HG02571 (cell line): ENCODE results near the gene AKR1C1.
"Not testable (repeated sequence)": the region's sequence is repeated elsewhere in the genome, so short reads cannot be mapped to it uniquely, and the experiment has no call there.

Experiments
- ATAC-seq: cut with Tn5 transposase; IDR thresholded peaks from one replicate; pipeline ENCODE4 v1.9.1; 2021; ENCODE audit warnings: mild to moderate bottlenecking, moderate library complexity; ENCODE audit not compliant: unreplicated experiment

Gene AKR1C1

DNA sequence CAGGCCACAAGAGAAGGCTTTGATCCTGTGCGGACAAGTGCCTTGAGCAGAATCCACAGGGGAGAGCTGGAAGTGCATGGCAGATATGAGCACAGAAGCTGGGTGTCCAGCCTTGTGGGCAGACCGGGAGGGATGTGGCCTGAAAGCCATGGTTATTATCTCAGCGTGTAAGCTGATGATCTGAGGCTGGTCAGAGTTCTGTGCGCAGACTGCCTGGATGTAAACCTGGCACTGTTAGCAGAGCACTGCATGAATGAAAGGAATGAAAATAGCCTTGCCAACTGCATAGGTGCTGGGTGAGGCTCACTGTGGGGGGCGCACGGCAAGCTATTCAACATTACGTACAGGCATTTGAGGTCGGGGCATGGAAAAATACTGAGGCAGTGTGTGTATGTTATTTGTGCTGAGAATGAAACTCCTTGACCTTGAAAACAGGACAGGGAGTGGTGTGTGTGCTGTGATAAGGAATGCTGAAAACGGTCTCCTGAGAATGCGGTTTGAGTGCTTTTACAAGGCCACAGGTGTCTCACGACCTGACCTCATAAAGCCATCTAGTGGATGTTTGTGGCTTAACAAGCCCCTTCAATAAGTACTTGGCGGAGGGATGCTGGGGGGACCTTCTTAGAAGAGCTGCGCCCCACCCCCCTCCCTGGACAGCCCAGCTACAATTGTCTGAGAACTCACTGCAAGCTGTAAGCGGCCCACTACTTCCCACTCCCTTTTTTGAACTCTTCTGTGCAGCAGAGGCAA, 18.7 kb downstream of the AKR1C1 start:
- ATAC-seq, result no peak

- ATAC-seq, result no peak
Observed at GRCh38 chr10:4982764-4983226, 19.6 kb downstream of the AKR1C1 start.

DNA sequence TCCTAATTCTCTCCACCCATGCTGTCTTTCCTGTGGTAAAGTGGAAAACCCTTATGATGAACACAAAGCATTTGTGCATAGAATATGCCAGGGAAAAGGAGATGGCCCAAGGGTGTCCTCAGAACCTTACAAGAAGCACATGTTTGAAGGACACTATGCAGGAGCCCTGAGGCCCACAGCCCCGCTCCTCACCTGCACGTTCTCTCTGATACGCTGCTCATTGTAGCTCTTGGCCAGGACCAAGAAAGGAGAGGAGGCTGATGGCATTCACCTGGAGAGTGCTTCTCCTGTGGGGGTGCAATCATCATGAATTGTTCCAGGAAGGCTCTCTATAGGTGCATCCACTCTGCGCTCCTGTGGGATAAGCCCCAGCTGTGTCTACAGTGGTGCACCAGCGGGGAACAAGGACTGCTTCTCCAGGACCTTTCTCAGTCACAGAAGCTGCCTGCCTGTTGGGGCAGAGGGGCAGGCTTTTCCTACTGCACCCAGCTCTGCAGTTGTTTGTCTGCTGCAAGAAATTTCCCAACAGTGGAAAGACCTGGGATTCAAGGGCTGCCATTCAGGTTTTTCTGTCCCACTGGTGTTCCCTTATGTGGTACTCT, 20.5 kb downstream of the AKR1C1 start:
- ATAC-seq, result no peak

DNA sequence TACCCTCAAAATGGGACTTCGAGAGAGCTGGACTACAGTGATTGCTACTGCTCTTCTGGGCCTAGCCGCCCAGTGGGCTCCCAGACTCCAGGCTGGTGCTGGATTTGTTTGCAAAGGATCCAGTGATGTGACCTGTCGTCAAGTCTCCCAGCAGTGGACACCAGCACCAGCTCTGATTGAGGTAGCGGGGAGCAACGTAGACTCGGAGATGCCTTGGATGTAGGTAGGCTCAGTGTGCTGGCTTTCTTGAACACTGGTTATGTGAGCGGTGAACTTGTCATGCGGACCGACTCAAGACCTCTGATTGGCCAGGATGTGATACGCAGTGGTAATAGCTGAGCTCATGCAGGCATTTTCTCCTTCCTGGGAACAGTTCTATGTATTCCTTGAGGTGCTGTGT, 21.0 kb downstream of the AKR1C1 start:
- ATAC-seq, result no peak

- no peak for ATAC-seq
Observed at GRCh38 chr10:4984971-4985594, 21.9 kb downstream of the AKR1C1 start.

- ATAC-seq, result not testable (repeated sequence)
Observed at GRCh38 chr10:4988000-4988641, 24.9 kb downstream of the AKR1C1 start.

DNA sequence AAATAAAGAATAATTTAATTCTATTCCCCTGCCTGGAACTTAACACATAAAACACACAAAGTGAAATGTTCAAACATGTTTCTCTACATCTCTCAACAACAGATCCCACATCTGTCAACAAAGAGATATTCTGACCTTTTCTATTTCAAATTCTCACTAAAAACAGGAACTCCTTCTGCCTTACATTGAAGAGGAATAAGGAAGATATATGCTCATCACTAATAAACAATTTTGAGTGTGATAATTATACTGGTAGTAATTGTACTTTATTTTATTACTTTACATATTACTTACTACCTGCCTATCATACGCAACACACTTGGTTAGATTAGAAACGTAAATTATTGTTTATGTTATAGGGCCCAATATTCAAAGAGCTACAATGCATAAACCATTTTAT, 27.0 kb downstream of the AKR1C1 start:
- no peak for ATAC-seq

GRCh38 chr10:4991463-4991862, 28.2 kb downstream of the AKR1C1 start:
- not testable (repeated sequence) for ATAC-seq

- not testable (repeated sequence) for ATAC-seq
Observed at GRCh38 chr10:4992564-4992963, 29.3 kb downstream of the AKR1C1 start.

DNA sequence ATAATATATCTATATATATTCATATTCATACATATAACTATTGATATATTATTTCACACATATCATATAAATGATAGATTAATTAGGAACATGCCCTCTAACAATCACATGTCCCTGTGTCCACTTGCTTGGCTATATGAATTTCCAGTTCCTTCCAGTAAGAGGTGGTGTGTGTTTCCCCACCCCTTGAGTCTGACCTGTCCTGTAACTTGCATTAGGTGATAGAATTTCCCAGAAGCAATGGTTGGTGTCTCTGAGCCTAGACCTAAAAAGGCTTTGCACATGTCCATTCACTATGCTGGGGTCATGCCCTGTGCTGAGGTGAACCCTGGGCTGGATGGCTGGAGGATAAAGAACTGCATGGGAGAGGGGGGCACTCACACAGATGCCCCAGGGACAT, 31.0 kb downstream of the AKR1C1 start:
- ATAC-seq, result not testable (repeated sequence)

DNA sequence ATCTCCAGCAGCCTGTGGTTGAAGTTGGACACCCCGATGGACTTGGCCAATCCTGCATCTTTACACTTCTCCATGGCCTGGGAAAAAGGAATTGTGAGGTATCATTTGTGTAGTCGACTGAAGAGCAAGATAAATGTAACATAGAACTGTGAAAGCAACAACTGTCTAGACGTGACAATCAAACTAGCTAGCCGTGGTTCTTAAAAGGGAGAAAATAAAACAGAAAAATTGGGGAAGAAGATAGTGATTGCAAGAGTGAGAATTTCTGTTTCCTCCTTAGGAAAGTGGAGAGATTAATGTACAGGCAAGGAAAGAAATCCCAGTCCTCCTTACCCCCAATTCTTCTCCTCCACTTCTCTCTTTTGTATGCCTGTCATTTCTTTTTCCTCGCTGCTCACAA, 35.5 kb downstream of the AKR1C1 start:
- ATAC-seq, result no peak

- no peak for ATAC-seq
Observed at GRCh38 chr10:5002013-5002727, 39.0 kb downstream of the AKR1C1 start.

DNA sequence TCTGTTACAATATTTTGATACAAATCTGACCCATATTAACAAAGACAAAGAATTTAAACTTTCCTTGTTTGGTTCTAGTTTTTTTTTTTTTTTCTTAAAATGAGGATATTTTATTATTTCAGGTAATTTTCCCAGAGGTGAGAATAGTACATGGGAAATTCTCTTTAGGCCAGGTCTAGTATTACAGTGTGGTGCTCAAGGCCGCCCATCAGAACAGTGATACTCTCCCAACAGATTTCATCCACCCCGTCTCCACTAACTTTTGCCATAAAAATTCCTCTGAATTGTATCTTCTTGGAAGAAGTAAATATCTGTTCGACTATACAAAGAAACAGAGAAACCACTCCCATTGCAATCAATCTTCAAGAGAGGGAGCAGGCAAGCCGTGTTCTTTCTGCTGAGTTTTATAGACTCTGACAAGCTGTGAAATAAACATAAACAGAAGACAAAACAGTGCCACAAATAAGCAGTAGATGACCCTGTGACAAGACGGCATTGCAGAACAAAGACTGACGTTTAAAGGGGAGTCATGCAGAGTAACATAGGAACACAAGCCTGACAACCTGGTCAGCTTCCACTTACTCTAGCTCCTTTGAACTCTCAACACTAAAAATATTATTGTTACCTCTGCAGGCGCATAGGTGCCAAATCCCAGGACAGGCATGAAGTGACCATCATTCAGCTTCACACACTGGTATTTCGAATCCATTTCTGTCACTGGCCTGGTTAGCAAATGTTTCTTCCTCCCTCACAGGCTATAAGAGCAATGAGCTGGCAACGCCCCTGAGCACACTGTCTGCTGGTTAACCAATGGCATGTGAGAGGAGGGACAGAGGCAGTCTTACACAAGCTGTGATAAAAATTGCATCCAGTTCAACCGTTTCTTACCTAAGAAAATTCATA, 40.2 kb downstream of the AKR1C1 start, which contains the start of gene AKR1C2:
Gene AKR1C2 (minus strand): TSS at position 731 of the 903 bp plus-strand sequence. CDS start 22 bp downstream, at position 709.
- ATAC-seq, result not testable (repeated sequence)

- ATAC-seq, result not testable (repeated sequence)
Observed at GRCh38 chr10:5004030-5004385, 40.8 kb downstream of the AKR1C1 start.

- not testable (repeated sequence) for ATAC-seq
Observed at GRCh38 chr10:5004501-5004900, 41.3 kb downstream of the AKR1C1 start.

GRCh38 chr10:5008857-5009548, 45.8 kb downstream of the AKR1C1 start:
- ATAC-seq, result not testable (repeated sequence)

- not testable (repeated sequence) for ATAC-seq
Observed at GRCh38 chr10:5010043-5010442, 46.8 kb downstream of the AKR1C1 start.

DNA sequence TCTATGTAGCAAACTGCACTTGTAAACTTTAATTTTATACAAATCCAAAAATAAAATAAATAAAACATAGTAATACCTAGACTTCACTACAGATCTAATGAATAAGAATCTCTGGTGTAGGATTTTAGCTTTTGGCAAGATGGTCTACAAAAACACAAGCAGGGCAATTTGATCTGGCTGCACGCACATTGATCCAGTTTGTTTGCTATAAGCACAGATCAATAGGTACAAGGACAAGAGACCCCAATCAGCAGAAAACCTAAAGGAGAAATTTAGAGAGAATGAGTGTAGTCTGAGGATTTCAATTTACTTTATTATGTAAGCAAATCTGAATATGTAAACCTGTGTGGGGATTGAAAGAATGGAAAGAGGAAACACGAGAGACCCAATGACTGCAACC, 48.2 kb downstream of the AKR1C1 start:
- ATAC-seq, result not testable (repeated sequence)

- ATAC-seq, result no peak
Observed at GRCh38 chr10:5012595-5012994, 49.4 kb downstream of the AKR1C1 start.
